Stimulated activated CD4-positive, alpha-beta T cell treated with anti-CD3 and anti-CD28 coated beads, Interleukin-4, amount 100 ng/mL, for 48 hours (primary cell): ENCODE data around the gene CEACAM1.
"Not testable (repeated sequence)": the region's sequence is repeated elsewhere in the genome, so short reads cannot be mapped to it uniquely, and the experiment has no call there.

Experiments used
- DNase-seq, 2 donors: peaks; one replicate each; pipeline ENCODE4 v3.0.0-alpha.2; 2020; ENCODE audit warnings: low read depth in 2 of 2

CEACAM1 gene

GRCh38 chr19:42512130-42512636, 16.1 kb downstream of the CEACAM1 start:
- no peak for DNase-seq

- no peak for DNase-seq
Observed at GRCh38 chr19:42511340-42511739, 16.9 kb downstream of the CEACAM1 start.

- DNase-seq: no peak
Observed at GRCh38 chr19:42508892-42509444, 19.3 kb downstream of the CEACAM1 start.

GRCh38 chr19:42505066-42505465, 23.2 kb downstream of the CEACAM1 start:
- DNase-seq: no peak

GRCh38 chr19:42501733-42502132, 26.5 kb downstream of the CEACAM1 start:
- no peak for DNase-seq

- DNase-seq: not testable (repeated sequence)
Observed at GRCh38 chr19:42501243-42501642, 27.0 kb downstream of the CEACAM1 start.

- no peak for DNase-seq
Observed at GRCh38 chr19:42498169-42498757, 30.0 kb downstream of the CEACAM1 start.

GRCh38 chr19:42497492-42498168, 30.7 kb downstream of the CEACAM1 start:
- no peak for DNase-seq

- DNase-seq: no peak
Observed at GRCh38 chr19:42496460-42497133, 31.7 kb downstream of the CEACAM1 start.

- DNase-seq: no peak
Observed at GRCh38 chr19:42495663-42496062, 32.6 kb downstream of the CEACAM1 start.

- DNase-seq: no peak
Observed at GRCh38 chr19:42494321-42494720, 34.0 kb downstream of the CEACAM1 start.

GRCh38 chr19:42488783-42489521, 39.3 kb downstream of the CEACAM1 start:
- DNase-seq: no peak

- DNase-seq: no peak
Observed at GRCh38 chr19:42487798-42488178, 40.5 kb downstream of the CEACAM1 start.

- no peak for DNase-seq
Observed at GRCh38 chr19:42487032-42487797, 41.1 kb downstream of the CEACAM1 start.

- not testable (repeated sequence) for DNase-seq
Observed at GRCh38 chr19:42485036-42485435, 43.2 kb downstream of the CEACAM1 start.

GRCh38 chr19:42480335-42481095, 47.8 kb downstream of the CEACAM1 start:
- no peak for DNase-seq

GRCh38 chr19:42479736-42480135, 48.5 kb downstream of the CEACAM1 start:
- no peak for DNase-seq

- no peak for DNase-seq
Observed at GRCh38 chr19:42478765-42479311, 49.4 kb downstream of the CEACAM1 start.

GRCh38 chr19:42477933-42478332, 50.3 kb downstream of the CEACAM1 start:
- no peak for DNase-seq

GRCh38 chr19:42477117-42477516, 51.2 kb downstream of the CEACAM1 start:
- no peak for DNase-seq
